GM20000 (cell line): ENCODE data around the gene PADI1.

Experiments
- DNase-seq: peaks from one replicate; pipeline ENCODE4 v3.0.0; 2012; ENCODE audit warnings: low spot score
- TF ChIP-seq, protein P1 (sequence below): IDR thresholded peaks from 2 replicates; pipeline ENCODE4 v1.5.1; 2012; ENCODE audit warnings: mild to moderate bottlenecking, control low read depth; ENCODE audit errors: extremely low read depth, missing control alignments

The PADI1 gene

GRCh38 chr1:17188889-17189631 is 15.9 kb upstream of the PADI1 start:
- TF ChIP-seq, protein P1, sequence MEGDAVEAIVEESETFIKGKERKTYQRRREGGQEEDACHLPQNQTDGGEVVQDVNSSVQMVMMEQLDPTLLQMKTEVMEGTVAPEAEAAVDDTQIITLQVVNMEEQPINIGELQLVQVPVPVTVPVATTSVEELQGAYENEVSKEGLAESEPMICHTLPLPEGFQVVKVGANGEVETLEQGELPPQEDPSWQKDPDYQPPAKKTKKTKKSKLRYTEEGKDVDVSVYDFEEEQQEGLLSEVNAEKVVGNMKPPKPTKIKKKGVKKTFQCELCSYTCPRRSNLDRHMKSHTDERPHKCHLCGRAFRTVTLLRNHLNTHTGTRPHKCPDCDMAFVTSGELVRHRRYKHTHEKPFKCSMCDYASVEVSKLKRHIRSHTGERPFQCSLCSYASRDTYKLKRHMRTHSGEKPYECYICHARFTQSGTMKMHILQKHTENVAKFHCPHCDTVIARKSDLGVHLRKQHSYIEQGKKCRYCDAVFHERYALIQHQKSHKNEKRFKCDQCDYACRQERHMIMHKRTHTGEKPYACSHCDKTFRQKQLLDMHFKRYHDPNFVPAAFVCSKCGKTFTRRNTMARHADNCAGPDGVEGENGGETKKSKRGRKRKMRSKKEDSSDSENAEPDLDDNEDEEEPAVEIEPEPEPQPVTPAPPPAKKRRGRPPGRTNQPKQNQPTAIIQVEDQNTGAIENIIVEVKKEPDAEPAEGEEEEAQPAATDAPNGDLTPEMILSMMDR: no peak

GRCh38 chr1:17189632-17189990 is 15.3 kb upstream of the PADI1 start:
- DNase-seq: no peak
- TF ChIP-seq, protein P1: no peak

More at GRCh38 chr1:17188889-17189631, 15.9 kb upstream of the PADI1 start:
- DNase-seq: no peak

DNA sequence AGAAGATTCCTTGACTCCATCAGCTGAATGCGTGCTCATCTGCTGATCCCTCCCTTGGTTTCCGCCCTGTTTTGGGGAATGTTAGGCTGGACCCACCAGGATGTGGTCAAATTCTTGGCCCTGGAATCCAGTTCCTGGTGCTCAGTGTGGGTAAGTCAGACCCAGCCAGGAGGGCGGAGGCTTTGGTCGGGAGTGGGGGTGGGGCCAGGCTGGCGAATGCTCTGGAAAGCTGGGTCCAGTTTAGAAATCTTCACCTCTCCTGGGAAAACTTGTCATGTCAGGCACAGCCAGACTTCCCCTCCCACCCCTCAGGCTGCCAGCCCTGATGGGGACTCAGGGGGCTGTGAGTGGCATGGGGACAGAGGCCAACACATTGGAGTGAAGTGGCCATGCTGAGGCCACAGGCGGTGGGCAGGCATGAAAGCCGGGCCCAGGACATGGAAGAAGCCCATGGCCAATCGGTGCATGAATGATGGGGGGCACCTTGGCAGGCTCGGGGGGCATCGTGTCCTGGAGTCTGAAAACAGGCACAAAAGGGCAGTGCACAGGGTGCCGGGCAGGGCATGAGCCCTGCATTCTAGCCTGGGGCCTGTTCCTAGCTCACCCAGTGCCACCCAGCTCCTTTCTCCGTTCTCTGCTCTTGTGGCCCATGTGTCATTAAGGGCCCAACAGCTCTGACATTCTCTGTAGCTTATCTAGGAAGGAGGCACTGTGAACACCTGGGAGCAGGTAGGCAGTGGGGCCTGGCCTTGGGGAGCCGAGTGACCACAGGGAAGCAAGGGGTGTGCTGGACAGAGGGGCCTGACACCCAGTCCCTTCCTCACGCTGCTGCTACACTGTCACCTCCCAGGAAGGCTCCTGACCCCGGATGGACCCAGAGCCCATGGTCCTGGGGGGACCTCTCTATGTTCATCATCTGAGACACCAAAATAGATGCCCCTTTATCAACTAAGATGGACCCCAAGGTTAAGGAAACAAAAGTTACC is 14.6 kb upstream of the PADI1 start:
- TF ChIP-seq, protein P1: no peak
- no peak for DNase-seq

DNA sequence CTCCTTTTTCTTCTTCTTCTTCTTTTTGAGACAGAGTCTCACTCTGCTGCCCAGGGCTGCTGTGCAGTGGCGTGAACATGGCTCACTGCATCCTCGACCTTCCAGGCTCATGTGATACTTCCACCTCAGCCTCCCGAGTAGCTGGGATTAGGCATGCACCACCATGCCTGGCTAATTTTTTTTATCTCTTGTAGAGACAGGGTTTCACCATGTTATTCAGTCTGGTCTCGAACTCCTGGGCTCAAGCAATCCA is 13.0 kb upstream of the PADI1 start:
- TF ChIP-seq, protein P1: no peak
- no peak for DNase-seq

GRCh38 chr1:17192394-17193221 is 12.3 kb upstream of the PADI1 start:
- TF ChIP-seq, protein P1: no peak
- DNase-seq: no peak

DNA sequence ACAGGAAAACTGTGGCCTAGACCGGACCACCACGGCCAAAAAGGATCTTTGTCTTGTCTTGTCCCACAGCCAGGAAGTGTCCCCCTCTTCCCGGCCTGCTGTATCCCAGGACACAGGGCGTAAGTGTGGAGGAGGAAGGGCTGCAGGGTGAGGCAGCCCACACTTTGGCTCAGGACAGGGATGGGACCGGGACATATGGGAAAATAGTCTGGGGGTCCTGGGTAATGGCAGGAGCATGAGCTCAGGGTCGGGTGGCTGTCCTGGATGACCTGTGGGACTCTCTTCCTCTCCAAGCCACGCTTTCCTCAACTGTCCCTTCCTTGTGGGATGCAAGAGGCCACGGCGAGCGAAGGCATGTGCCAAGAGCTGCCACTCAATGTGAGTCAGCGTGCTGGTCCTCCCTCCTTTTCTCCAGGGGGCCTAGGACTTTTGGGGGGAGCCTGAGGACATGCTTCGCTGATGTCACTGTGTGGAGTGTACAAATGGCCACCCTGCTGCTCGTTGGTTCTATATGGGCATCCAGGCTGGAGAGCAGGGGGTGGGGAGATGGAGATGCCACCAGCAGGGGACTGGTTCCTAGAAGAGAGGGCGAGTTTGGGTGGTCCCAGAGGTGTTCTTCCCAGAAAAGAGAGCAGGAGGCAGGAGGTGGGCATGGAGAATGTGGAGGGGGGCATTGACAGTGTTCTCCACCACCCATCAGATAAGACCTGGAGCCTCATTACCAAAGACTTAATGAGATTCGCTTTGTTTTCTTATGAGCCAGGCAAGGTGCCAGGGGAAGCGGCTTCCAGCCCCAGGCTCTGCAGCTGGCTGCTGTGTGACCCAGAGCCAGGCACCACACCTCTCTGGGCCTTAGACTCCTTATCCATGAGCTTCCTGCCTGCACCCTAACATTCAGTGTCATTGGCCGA is 11.5 kb upstream of the PADI1 start:
- DNase-seq: no peak
- TF ChIP-seq, protein P1: no peak
